ENCODE results near the gene CDH4. TPM values are rescaled to one million over a fixed set of nuclear protein-coding genes. Genes with fewer than 3 reads are reported as not detected.

CDH4 gene
- total and polyA plus RNA-seq, 12 donors = 0.04 to 0.25 (median 0.08) TPM; not detected in 5

- Histone ChIP-seq H3K4me1 (no peaks in the 10 kb centered on the region), H3K4me3 (no peak overlapping the region), H3K36me3 (no peaks in the 10 kb centered on the region), H3K9me3 (peaks cover 0 to 4% (median 0%) of the 10 kb centered on the region in 11 donors), H3K27me3 (peaks cover 0 to 28% (median 21%) of the 10 kb centered on the region in 7 donors), H3K27ac (no peak overlapping the region)
- no peak for TF ChIP-seq CTCF (IDR thresholded peaks at IDR 0.05)
- DNase-seq (no peak), ATAC-seq (no peak)
- 71 to 75% methylated on average over 28 of the region's 28 CpGs for WGBS, 2 donors
- intact Hi-C loops (cut with DNase I) = no loop called here
Measured at GRCh38 chr20:61391812-61392520, 139.9 kb downstream of the CDH4 start.

- TF ChIP-seq CTCF (IDR thresholded peaks at IDR 0.05) = no peak
- intact Hi-C loops (cut with DNase I) = no loop called here
- ATAC-seq = no peak
Measured at GRCh38 chr20:61394088-61394799, 142.2 kb downstream of the CDH4 start.

GRCh38 chr20:61396262-61396848 lies 144.3 kb downstream of the CDH4 start:
- Histone ChIP-seq H3K27ac (no peak overlapping the region), H3K9me3 (peaks cover 0 to 18% (median 0%) of the 10 kb centered on the region in 11 donors), H3K36me3 (no peaks in the 10 kb centered on the region), H3K4me1 (no peaks in the 10 kb centered on the region), H3K4me3 (no peak overlapping the region), H3K27me3 (peaks cover 0 to 7% (median 0%) of the 10 kb centered on the region in 7 donors)
- DNase-seq (no peak), ATAC-seq (no peak)
- WGBS, 2 donors = 87 to 92% methylated on average over 19 of the region's 19 CpGs
- TF ChIP-seq CTCF (IDR thresholded peaks at IDR 0.05) = no peak
- intact Hi-C loops (cut with DNase I) = no loop called here

More at GRCh38 chr20:61394088-61394799, 142.2 kb downstream of the CDH4 start:
- no peak overlapping the region for H3K4me3 ChIP-seq
- H3K27me3 ChIP-seq = peaks cover 0 to 16% (median 0%) of the 10 kb centered on the region in 7 donors
- no peak for DNase-seq
- no peaks in the 10 kb centered on the region for H3K4me1 ChIP-seq
- no peaks in the 10 kb centered on the region for H3K36me3 ChIP-seq
- H3K27ac ChIP-seq = no peak overlapping the region
- WGBS, 2 donors = 71 to 75% methylated on average over 14 of the region's 14 CpGs
- H3K9me3 ChIP-seq = peaks cover 0 to 4% (median 0%) of the 10 kb centered on the region in 11 donors

- intact Hi-C loops (cut with DNase I) = no loop called here
- no peak for TF ChIP-seq CTCF (IDR thresholded peaks at IDR 0.05)
- DNase-seq (no peak), ATAC-seq (no peak)
- no peak overlapping the region for H3K27ac ChIP-seq
- H3K4me3 ChIP-seq = no peak overlapping the region
- H3K4me1 ChIP-seq = no peaks in the 10 kb centered on the region
- H3K27me3 ChIP-seq = peaks cover 0 to under 1% (median 0%) of the 10 kb centered on the region in 7 donors
- 87 to 91% methylated on average over 13 of the region's 13 CpGs for WGBS, 2 donors
- peaks cover 0 to 18% (median 0%) of the 10 kb centered on the region in 11 donors for H3K9me3 ChIP-seq
- no peaks in the 10 kb centered on the region for H3K36me3 ChIP-seq
Measured at GRCh38 chr20:61397146-61397545, 145.1 kb downstream of the CDH4 start.

Data from heart right ventricle (tissue), 16 donors.